T47D (cell line): ENCODE results near the gene ASCC1.

Source experiments
- DNase-seq, 2 experiments: peaks; one replicate each; pipeline versions ENCODE4 v3.0.0 to v3.0.0-alpha.2; 2011 to 2012; ENCODE audit warnings: low read depth in 1 of 2, low spot score in 1 of 2
- JUND ChIP-seq: IDR thresholded peaks from 2 replicates; pipeline ENCODE4 v1.6.1; 2012; ENCODE audit warnings: low read depth
- in situ Hi-C: cut with HindIII; loops from 2 replicates; pipeline ENCODE4 v1.10.0; 2016; ENCODE audit warnings: low sequenced_read_pairs, low pct_unique_long_range_greater_than_20kb

Gene ASCC1

DNA sequence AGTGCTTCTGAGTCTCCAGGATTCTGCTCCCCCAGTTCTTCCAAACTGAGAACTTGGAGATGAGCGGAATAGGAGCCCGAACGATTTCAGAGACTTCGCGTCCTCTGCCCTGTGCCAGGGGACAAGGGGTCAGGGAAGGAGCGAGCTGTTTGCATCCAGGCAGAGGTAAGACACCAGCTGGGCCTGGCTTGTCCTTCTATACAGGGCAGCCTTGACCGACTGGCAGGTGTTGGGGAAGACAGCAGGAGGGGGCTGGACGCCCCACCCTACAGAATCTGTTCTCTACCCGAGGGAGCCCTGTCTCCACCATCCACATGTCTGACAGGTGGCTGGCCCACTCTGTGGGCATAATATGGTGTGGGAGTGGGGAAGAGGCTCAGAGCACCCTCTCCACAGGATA is 134.9 kb downstream of the ASCC1 start:
- DNase-seq: no peak
- in situ Hi-C loops: no loop called here
- TF ChIP-seq JUND: no peak

DNA sequence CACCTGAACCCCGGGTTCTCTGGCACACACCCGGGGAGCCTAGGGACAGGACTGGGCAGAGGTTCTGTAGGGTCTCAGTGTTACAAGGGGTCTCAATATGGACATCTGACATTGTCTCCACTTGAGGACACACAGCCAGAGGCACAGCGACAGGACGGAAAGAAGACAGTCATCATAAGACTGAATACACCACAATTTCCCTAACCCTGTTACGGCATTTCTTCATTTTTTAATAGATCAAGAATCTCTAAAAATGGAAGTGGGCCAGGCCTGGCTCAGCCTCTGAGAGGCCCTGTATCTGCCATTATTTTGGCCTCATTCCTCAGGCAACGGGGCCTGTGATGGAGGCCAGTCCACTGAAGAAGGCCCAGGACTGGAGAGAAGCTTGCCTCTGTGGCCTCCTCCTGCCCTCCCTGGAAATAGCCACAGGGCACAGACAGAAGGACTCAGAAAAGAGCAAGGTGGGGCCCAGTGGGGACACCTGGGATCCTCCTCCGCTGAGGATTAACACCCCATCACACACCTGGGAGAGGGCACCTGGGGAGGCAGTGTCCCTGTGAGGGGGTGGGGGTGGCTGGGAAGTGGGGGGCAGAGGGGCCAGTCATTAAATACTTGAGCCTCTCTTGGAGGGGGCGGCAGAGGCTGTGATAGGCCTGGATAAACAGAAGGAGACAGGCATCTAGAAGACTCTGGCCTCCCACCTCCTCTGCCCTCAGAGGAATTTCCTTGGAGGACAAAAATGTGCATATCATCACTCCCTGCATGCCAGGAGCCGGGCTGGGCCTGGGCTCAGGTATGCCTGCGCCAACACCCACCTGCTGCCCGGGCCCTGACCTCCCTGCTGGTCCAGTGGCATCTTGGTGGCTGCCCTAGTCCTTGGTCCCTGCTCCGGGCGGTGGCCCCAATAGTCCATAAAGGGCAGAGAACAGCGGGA is 135.8 kb downstream of the ASCC1 start:
- TF ChIP-seq JUND: no peak
- DNase-seq: peak in 1 of 2 experiments; percentile 13
- in situ Hi-C loops: no loop called here

- in situ Hi-C loops: no loop called here
- DNase-seq: no peak
- TF ChIP-seq JUND: no peak
Observed at GRCh38 chr10:72079356-72079755, 136.7 kb downstream of the ASCC1 start.

GRCh38 chr10:72077275-72077990 is 138.6 kb downstream of the ASCC1 start:
- in situ Hi-C loops: no loop called here

GRCh38 chr10:72076756-72077155 is 139.3 kb downstream of the ASCC1 start:
- in situ Hi-C loops: no loop called here
- no peak for DNase-seq
- no peak for TF ChIP-seq JUND

More at GRCh38 chr10:72077275-72077990, 138.6 kb downstream of the ASCC1 start:
- no peak for TF ChIP-seq JUND
- no peak for DNase-seq

DNA sequence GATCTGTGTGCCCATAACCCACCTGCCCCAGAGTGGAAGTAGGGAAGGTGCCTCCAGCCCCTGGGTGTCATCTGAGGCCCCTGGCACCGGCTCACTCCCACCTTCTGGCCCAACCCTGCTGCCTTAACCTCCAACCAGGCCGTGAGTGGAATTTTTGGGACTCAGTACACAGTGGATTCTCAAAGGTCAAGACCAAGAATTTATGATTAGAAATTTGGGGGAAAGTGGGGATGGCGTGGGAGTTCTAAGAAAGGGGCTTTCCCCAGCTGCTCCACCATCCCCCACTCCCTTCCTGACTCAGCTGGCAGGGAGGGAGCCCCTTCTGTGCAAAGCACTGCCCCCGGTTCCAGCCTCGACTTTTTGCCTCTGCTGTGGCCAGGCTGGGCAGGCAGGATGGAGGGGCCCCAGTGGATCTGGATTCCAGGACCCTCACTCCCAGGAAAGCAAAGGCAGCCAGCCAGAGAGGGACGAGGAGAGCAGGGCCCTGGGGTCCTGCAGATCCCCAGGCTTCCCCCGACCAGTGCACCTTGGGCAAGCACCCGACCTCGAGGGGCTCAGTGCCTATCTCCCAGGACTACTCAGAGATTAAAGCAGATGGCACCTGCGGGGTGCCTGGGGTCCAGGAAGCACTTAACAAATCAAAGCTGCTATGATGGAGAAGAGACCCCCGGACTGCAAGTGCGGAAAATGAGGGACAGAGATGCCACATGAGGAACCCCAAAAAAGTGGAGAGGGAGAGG is 140.5 kb downstream of the ASCC1 start:
- in situ Hi-C loops: no loop called here
- no peak for TF ChIP-seq JUND
- no peak for DNase-seq

- no peak for TF ChIP-seq JUND
- in situ Hi-C loops: no loop called here
- DNase-seq: no peak
Observed at GRCh38 chr10:72074574-72075375, 141.3 kb downstream of the ASCC1 start.

DNA sequence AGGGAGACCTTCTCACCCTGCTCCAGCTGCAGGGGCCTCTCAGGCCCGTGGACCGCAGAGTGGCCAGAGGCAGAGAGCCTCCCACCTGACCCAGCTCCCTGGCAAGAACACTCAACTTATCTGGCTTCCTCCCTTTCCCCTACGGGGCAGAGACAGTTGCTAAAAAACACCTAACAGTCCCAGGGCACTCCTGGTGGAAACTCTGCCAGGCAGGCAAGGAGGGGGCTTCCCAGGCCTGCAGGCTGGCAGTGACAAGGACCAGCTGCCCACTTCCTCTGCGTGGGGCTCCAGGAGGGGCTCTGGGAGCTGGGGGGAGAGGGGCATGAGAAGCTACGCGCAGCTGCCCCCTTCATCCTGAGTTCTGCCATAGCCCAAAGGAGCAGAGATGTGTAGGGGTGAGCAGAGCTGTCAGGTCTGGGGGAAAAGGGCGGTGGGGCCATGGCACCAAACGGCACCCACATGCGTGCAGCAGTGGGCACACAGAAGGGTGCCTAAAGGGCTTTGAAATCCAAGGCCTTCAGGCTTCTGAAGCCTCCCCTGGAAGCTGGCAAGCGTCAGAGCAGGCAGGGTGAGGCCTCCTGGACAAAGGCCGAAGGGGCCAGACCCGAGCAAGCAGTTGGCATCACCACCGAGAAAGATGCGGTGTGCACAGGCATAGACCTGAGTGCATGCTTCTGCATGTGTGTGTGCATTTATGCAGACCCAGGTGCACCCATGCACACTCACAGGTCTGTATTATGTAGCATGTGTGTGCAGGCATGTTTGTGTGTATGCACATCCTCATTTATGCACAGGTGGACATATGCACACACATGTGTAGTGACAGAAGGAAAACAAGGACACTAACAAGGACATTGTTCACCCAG is 142.1 kb downstream of the ASCC1 start:
- no peak for DNase-seq
- in situ Hi-C loops: no loop called here
- no peak for TF ChIP-seq JUND

- no peak for DNase-seq
- in situ Hi-C loops: no loop called here
- TF ChIP-seq JUND: no peak
Observed at GRCh38 chr10:72072639-72073038, 143.4 kb downstream of the ASCC1 start.

GRCh38 chr10:72072046-72072445 is 144.0 kb downstream of the ASCC1 start:
- TF ChIP-seq JUND: no peak
- DNase-seq: no peak
- in situ Hi-C loops: no loop called here
